PC-3 (cell line): ENCODE results near the gene NLRP3. TPM values are rescaled to one million over a fixed set of nuclear protein-coding genes. Genes with fewer than 3 reads are reported as not detected.

Experiments
- ATAC-seq: fragments of 200-7000 bp; cut with Tn5 transposase; 2 replicates; pipeline ENCODE4 v1.9.1; 2020; ENCODE audit warnings: mild to moderate bottlenecking, moderate library complexity
- BruUV-seq: library from RNA; stranded (reverse); fragments of 400-500 nt; replicated peaks from 2 replicates; lab custom pipeline; 2021; lab: Mats Ljungman, UMichigan
- CTCF ChIA-PET: fragments of 300-600 bp; sonication (Branson Sonifier 250); formaldehyde crosslinking; loops from one replicate; lab custom pipeline; 2022; ENCODE audit warnings: antibody characterized with exemption; lab: Charles Lee
- POLR2A ChIA-PET: fragments of 300-600 bp; sonication (Branson Sonifier 250); formaldehyde crosslinking; loops from one replicate; lab custom pipeline; 2022; ENCODE audit warnings: antibody characterized with exemption; ENCODE audit not compliant: unreplicated experiment; lab: Charles Lee
- DNase-seq: peaks from one replicate; pipeline ENCODE4 v3.0.0-alpha.2; 2015
- H2AFZ ChIP-seq: fragments of 300-600 bp; sonication (generic); 2 replicates; pipeline ENCODE4 v1.6.0; 2016; ENCODE audit warnings: antibody characterized with exemption, low read length
- H3F3A ChIP-seq: fragments of 300-600 bp; sonication (generic); one replicate; pipeline ENCODE4 v1.6.0; 2017; ENCODE audit warnings: antibody characterized with exemption, low read length, control low read depth, mild to moderate bottlenecking; ENCODE audit not compliant: unreplicated experiment
- H3K27ac ChIP-seq: fragments of 300-600 bp; sonication (generic); 2 replicates; pipeline ENCODE4 v1.5.1; 2016; ENCODE audit warnings: mild to moderate bottlenecking, low read length
- H3K27me3 ChIP-seq: fragments of 300-600 bp; sonication (generic); 2 replicates; pipeline ENCODE4 v1.6.1; 2016; ENCODE audit warnings: low read length, mixed read lengths
- H3K36me3 ChIP-seq: fragments of 300-600 bp; sonication (generic); 2 replicates; pipeline ENCODE4 v1.6.1; 2016; ENCODE audit warnings: low read depth, mixed run types, low read length, mixed read lengths
- H3K4me1 ChIP-seq: fragments of 300-600 bp; sonication (generic); 2 replicates; pipeline ENCODE4 v1.5.1; 2016; ENCODE audit warnings: low read length; ENCODE audit not compliant: insufficient read depth
- H3K4me2 ChIP-seq: fragments of 300-600 bp; sonication (generic); 2 replicates; pipeline ENCODE4 v1.6.0; 2016; ENCODE audit warnings: low read length
- H3K4me3 ChIP-seq: fragments of 300-600 bp; sonication (generic); 2 replicates; pipeline ENCODE4 v1.5.1; 2016; ENCODE audit warnings: mild to moderate bottlenecking, low read length, mixed read lengths
- H3K79me2 ChIP-seq: fragments of 300-600 bp; sonication (generic); 2 replicates; pipeline ENCODE4 v1.6.1; 2017; ENCODE audit warnings: low read length, mixed read lengths
- H3K9ac ChIP-seq: fragments of 300-600 bp; sonication (generic); 2 replicates; pipeline ENCODE4 v1.6.0; 2016; ENCODE audit warnings: mild to moderate bottlenecking, low read length
- H3K9me2 ChIP-seq: fragments of 300-600 bp; sonication (generic); replicated peaks from 2 replicates; pipeline ENCODE4 v1.6.1; 2016; ENCODE audit warnings: mixed run types, low read length, mixed read lengths
- H3K9me3 ChIP-seq: fragments of 300-600 bp; sonication (generic); 2 replicates; pipeline ENCODE4 v1.6.1; 2016; ENCODE audit warnings: low read length, mixed read lengths
- H4K20me1 ChIP-seq: fragments of 300-600 bp; sonication (generic); 2 replicates; pipeline ENCODE4 v1.6.1; 2016; ENCODE audit warnings: low read length, mixed read lengths
- EZH2 ChIP-seq: fragments of 300-600 bp; sonication (generic); IDR thresholded peaks from one replicate; pipeline ENCODE4 v1.6.1; 2017; ENCODE audit warnings: antibody characterized with exemption, mild to moderate bottlenecking, low read length; ENCODE audit not compliant: unreplicated experiment
- EZH2phosphoT487 ChIP-seq: fragments of 300-600 bp; sonication (generic); IDR thresholded peaks from 2 replicates; pipeline ENCODE4 v1.6.1; 2018; ENCODE audit warnings: mild to moderate bottlenecking, antibody characterized with exemption, low read length, borderline replicate concordance
- intact Hi-C: fragments of 100-400 bp; cut with micrococcal nuclease; formaldehyde crosslinking; loops from 2 replicates; pipeline ENCODE4 v1.9.0; 2023
- total RNA-seq: library from RNA; depleted of rRNA; stranded (reverse); fragments of >200 nt; gene quantifications from 2 replicates; pipeline ENCODE4 v1.2.3, GENCODE V29; 2014
- TF ChIP-seq, protein P1 (sequence below): fragments of 300-600 bp; sonication (generic); conservative IDR thresholded peaks from 2 replicates; pipeline ENCODE4 v1.5.1; 2017; ENCODE audit warnings: antibody characterized with exemption, low read depth, mild to moderate bottlenecking, low read length

NLRP3 gene
- total RNA-seq, 1 experiment from 2014 or later: 0.40 TPM

DNA sequence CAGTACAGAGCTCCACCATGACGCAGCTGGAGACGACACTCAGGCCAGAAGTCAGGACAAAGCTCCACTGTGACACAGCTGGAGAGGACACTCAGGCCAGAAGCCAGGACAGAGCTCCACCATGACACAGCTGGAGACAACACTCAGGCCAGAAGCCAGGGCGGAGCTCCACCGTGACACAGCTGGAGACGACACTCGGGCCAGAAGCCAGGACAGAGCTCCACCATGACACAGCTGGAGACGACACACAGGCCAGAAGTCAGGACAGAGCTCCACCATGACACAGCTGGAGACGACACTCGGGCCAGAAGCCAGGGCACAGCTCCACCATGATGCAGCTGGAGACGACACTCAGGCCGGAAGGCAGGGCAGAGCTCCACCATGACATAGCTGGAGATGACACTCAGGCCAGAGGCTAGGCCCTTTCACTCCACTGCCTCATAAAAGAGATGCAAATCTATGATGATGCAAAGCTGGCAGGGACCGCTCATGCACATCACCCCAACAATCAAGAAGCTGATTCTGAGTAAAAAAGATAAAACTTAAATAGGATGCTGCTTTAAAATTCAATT is 55.6 kb downstream of the NLRP3 start:
- ATAC-seq: no peak
- no TSS peak for BruUV-seq
- Histone ChIP-seq H3K4me3 (no peak overlapping the region), H3K36me3 (no peaks in the 10 kb centered on the region), H3K79me2 (no peaks in the 10 kb centered on the region), H3K4me1 (no peaks in the 10 kb centered on the region), H3K9ac (no peak overlapping the region), H3K27me3 (peaks cover 27% of the 10 kb centered on the region), H4K20me1 (no peaks in the 10 kb centered on the region), H2AFZ (no peak overlapping the region), H3K27ac (no peak overlapping the region), H3K9me2 (no peaks in the 10 kb centered on the region), H3K9me3 (0 out of 2 replicates have a peak, but pooled peaks cover 4% of the 10 kb centered on the region), H3K4me2 (no peak overlapping the region), H3F3A (no peaks in the 10 kb centered on the region)
- CTCF ChIA-PET: no interaction called here
- DNase-seq: no peak
- intact Hi-C loops: no loop called here
- no peak for TF ChIP-seq EZH2phosphoT487
- TF ChIP-seq, protein P1, sequence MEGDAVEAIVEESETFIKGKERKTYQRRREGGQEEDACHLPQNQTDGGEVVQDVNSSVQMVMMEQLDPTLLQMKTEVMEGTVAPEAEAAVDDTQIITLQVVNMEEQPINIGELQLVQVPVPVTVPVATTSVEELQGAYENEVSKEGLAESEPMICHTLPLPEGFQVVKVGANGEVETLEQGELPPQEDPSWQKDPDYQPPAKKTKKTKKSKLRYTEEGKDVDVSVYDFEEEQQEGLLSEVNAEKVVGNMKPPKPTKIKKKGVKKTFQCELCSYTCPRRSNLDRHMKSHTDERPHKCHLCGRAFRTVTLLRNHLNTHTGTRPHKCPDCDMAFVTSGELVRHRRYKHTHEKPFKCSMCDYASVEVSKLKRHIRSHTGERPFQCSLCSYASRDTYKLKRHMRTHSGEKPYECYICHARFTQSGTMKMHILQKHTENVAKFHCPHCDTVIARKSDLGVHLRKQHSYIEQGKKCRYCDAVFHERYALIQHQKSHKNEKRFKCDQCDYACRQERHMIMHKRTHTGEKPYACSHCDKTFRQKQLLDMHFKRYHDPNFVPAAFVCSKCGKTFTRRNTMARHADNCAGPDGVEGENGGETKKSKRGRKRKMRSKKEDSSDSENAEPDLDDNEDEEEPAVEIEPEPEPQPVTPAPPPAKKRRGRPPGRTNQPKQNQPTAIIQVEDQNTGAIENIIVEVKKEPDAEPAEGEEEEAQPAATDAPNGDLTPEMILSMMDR: no peak
- POLR2A ChIA-PET: no interaction called here

DNA sequence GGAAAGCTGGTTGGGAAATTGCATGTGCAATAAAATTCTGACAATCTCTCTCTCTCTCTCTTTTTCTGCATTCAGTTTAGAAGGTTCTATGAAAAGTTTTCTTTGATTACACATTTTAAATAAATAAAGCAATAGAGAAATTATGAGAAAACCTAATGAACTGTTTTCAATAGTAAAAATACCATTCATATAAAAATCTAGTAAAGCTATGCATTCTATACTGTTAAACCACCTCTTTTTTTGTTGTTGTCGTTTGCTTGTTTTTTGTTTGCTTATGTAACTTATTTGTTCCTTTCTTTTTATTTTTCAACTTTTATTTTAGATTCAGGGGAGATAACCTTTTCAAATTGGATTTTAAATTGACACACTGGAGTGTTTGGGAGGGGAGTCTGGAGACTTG is 56.1 kb downstream of the NLRP3 start:
- Histone ChIP-seq H3K9me2 (no peaks in the 10 kb centered on the region), H3K4me2 (no peak overlapping the region), H3K9ac (no peak overlapping the region), H3K27me3 (peaks cover 27% of the 10 kb centered on the region), H3K4me3 (no peak overlapping the region), H3K79me2 (no peaks in the 10 kb centered on the region), H4K20me1 (no peaks in the 10 kb centered on the region), H3F3A (no peaks in the 10 kb centered on the region), H3K36me3 (no peaks in the 10 kb centered on the region), H3K27ac (no peak overlapping the region), H3K9me3 (0 out of 2 replicates have a peak, but pooled peaks cover 4% of the 10 kb centered on the region), H2AFZ (no peak overlapping the region), H3K4me1 (no peaks in the 10 kb centered on the region)
- DNase-seq: no peak
- TF ChIP-seq, protein P1: no peak
- TF ChIP-seq EZH2 (no peak), EZH2phosphoT487 (no peak)
- ChIA-PET POLR2A (no interaction called here), CTCF (no interaction called here)
- intact Hi-C loops: no loop called here
- BruUV-seq: no TSS peak
- no peak for ATAC-seq

DNA sequence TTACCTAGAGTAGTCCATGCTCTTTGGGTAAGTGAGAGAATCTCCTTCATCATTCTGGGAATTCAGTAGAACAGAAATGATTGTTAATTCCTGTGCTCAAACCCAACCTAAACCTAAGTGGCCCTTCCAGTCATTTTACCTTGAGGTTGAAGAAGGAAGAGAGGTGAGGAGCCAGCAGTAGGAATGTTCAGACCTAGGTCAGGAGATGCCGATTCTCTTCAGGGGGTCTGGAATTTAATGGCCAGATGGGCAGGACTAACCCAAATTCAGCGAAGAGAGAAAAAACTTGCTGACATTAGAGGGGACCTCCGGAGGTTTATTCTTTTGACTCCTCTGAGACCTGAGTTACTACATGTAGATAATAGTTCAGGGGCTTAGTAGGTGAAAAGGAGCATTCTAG is 58.4 kb downstream of the NLRP3 start:
- intact Hi-C loops: no loop called here
- Histone ChIP-seq H3K79me2 (no peaks in the 10 kb centered on the region), H3F3A (no peaks in the 10 kb centered on the region), H3K27ac (no peak overlapping the region), H3K36me3 (no peaks in the 10 kb centered on the region), H3K9me2 (no peaks in the 10 kb centered on the region), H3K9me3 (0 out of 2 replicates have a peak, but pooled peaks cover 4% of the 10 kb centered on the region), H3K4me3 (no peak overlapping the region), H3K4me2 (no peak overlapping the region), H3K9ac (no peak overlapping the region), H4K20me1 (no peaks in the 10 kb centered on the region), H3K4me1 (no peaks in the 10 kb centered on the region), H3K27me3 (peaks cover 23% of the 10 kb centered on the region), H2AFZ (no peak overlapping the region)
- ChIA-PET POLR2A (no interaction called here), CTCF (no interaction called here)
- DNase-seq: no peak
- no peak for TF ChIP-seq EZH2
- no peak for TF ChIP-seq EZH2phosphoT487
- TF ChIP-seq, protein P1: no peak
- no peak for ATAC-seq
- no TSS peak for BruUV-seq
